GM19043 (cell line): ENCODE data around the gene NAAA.
"Not testable (repeated sequence)": the region's sequence is repeated elsewhere in the genome, so short reads cannot be mapped to it uniquely, and the experiment has no call there.

Experiments used
- ATAC-seq: cut with Tn5 transposase; IDR thresholded peaks from one replicate; pipeline ENCODE4 v1.9.1; 2021; ENCODE audit warnings: low read depth; ENCODE audit not compliant: unreplicated experiment

NAAA gene

GRCh38 chr4:75920327-75920726 is 20.5 kb downstream of the NAAA start:
- no peak for ATAC-seq

GRCh38 chr4:75919920-75920319 is 20.9 kb downstream of the NAAA start:
- no peak for ATAC-seq

GRCh38 chr4:75916091-75916661 is 24.6 kb downstream of the NAAA start:
- peak; percentile 90 for ATAC-seq

DNA sequence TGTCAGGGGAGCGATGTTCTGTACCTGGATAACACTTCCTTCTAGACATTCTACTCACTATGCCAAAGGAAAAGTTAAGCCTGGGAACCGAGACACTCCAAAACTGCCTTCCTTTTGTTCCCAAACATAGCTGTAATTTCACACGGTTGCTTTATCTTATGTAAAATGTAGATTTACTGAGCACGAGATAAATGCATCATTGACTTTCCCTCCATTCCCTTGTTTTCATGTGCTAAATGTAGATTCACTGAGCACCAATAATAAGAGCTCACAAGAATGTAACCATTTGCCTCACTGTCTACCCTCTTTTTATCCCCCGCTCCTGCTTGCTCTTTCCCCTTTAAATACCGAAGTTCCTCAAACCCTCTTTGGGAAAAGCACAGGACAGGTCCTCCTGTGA is 27.8 kb downstream of the NAAA start:
- no peak for ATAC-seq

DNA sequence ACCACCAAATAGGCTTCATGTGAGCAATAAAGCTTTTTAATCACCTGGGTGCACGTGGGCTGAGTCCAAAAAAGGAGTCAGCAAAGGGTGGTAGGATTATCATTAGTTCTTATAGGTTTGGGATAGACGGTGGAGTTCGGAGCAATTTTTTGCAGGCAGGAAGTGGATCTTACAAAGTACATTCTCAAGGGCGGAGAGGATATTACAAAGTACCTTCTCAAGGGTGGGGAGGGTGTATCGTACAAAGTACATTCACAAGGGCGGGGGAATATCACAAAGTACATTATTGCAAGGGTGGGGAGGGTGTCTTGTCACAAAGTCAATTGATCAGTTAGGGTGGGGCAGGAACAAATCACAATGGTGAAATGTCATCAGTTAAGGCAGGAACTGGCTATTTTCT is 30.0 kb downstream of the NAAA start:
- not testable (repeated sequence) for ATAC-seq

- ATAC-seq: no peak
These were observed 31.4 kb downstream of the NAAA start for GRCh38 chr4:75909405-75909804.

DNA sequence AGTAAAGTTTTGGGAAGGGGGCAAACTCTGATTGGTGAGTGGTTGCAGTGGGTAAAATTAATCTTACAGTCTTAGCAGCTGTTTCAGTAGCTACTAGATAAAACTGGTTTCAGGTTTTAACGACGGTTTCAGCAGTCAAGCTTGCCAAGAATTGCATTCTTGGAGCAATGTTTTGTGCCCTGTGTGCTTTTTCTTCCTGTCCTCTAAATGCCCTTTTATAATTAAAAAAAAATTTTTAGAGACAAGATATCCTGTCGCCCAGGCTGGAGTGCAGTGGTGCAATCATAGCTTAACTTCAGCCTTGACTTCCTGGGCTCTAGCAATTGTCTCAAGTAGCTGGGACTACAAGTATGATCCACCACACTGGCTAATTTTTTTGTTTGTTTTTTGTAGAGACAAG is 32.3 kb downstream of the NAAA start:
- ATAC-seq: no peak

- no peak for ATAC-seq
These were observed 32.8 kb downstream of the NAAA start for GRCh38 chr4:75907966-75908365.

- ATAC-seq: no peak
These were observed 36.7 kb downstream of the NAAA start for GRCh38 chr4:75904076-75904475.

GRCh38 chr4:75902352-75902751 is 38.5 kb downstream of the NAAA start, which contains the start of gene PPEF2:
Gene PPEF2 (minus strand): TSS chr4:75902452. CDS start chr4:75896325, 6,127 bp downstream.
- no peak for ATAC-seq

GRCh38 chr4:75898536-75898935 is 42.3 kb downstream of the NAAA start:
- ATAC-seq: no peak

GRCh38 chr4:75895744-75896314 is 45.0 kb downstream of the NAAA start:
- no peak for ATAC-seq

GRCh38 chr4:75892508-75892907 is 48.3 kb downstream of the NAAA start:
- ATAC-seq: no peak

GRCh38 chr4:75891611-75892010 is 49.2 kb downstream of the NAAA start:
- ATAC-seq: no peak

- ATAC-seq: no peak
These were observed 51.1 kb downstream of the NAAA start for GRCh38 chr4:75889537-75890199.

GRCh38 chr4:75886104-75886503 is 54.7 kb downstream of the NAAA start:
- ATAC-seq: no peak

DNA sequence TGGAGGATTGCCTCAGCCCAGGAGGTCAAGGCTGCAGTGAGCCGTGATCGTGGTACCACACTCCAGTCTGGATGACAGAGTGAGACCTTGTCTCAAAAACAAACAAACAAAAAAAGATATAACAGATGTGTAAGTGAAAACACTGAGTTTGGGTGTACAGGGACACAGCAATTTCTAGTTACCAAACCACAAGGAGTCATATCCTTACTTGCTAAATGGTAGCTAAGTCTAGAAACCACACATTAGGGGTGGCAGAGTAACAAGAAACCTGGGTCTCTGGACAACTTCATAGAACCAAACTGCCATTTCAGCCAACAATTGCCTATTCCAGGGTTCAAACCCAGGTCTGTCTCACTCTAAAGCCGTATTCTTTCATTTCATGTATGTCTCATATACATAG is 59.3 kb downstream of the NAAA start:
- ATAC-seq: no peak

- no peak for ATAC-seq
These were observed 60.5 kb downstream of the NAAA start for GRCh38 chr4:75880278-75880677.

DNA sequence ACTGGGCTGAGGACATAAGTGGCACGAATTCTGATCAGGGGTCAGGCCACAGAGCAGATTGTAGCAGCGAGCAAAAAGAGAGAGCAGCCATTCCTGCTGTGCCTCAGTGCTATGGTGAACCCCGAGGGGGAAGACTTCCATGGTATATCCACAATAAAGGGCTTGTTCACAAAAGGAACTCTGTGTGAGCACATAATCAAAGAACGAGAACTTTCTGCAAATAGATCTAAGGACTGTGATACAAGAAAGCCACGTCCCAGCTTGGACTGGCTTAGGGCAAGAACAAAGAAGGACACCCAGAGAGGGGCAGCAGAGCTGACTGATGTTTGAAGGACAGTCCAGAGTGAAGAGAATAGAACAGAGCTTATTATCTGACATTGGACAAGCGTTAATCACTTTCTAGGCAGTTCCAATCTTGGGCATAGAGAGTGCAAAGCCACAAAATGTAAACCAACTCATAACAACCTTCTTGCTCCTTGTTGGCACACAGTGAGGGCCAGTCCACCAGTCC is 62.5 kb downstream of the NAAA start:
- no peak for ATAC-seq

GRCh38 chr4:75876218-75876617 is 64.6 kb downstream of the NAAA start:
- ATAC-seq: no peak

DNA sequence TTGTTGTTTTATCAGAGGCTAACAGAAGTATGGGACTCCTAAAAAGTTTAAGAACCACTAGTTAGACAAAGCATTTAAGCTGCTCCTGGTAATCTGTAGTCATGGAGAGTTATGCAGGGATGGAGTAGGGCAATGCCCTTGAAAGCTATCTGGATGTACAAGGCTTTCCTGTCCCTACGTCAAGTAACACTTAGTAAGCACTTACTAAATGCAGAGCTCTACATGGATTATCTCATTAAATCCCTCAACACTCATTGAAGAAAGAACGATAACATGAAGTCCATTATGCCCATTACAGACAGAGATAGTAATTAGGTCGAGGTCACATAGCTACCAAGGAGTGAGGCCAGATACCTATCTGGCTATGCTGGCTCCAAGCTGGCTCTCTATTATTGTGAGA is 71.7 kb downstream of the NAAA start:
- ATAC-seq: no peak

- ATAC-seq: no peak
These were observed 73.7 kb downstream of the NAAA start for GRCh38 chr4:75867130-75867529.
